Central memory CD8-positive, alpha-beta T cell (primary cell): ENCODE data around the gene U2SURP.

Experiments used
- ATAC-seq: fragments of 150-1000 bp; cut with Tn5 transposase; replicated peaks from 2 replicates; pipeline ENCODE4 v1.10.0; 2022; ENCODE audit warnings: mild to moderate bottlenecking, moderate FRiP score, moderate number of reproducible peaks; ENCODE audit not compliant: poor library complexity, severe bottlenecking; ENCODE audit errors: extremely low read depth
- DNase-seq, 2 donors: peaks; one replicate each; pipeline ENCODE4 v3.0.0; 2021; ENCODE audit warnings: low spot score in 2 of 2
- H3K27ac Mint-ChIP-seq: one replicate; pipeline ENCODE4 v1.8.0; 2022; ENCODE audit warnings: low read depth, mild to moderate bottlenecking, moderate library complexity, mixed read lengths
- H3K27me3 Mint-ChIP-seq: one replicate; pipeline ENCODE4 v1.8.0; 2022; ENCODE audit warnings: mixed read lengths
- H3K36me3 Mint-ChIP-seq: one replicate; pipeline ENCODE4 v1.8.0; 2022; ENCODE audit warnings: mild to moderate bottlenecking, moderate library complexity, mixed read lengths; ENCODE audit not compliant: insufficient read depth
- H3K4me1 Mint-ChIP-seq: one replicate; pipeline ENCODE4 v1.8.0; 2022; ENCODE audit warnings: mixed read lengths
- H3K4me3 Mint-ChIP-seq: one replicate; pipeline ENCODE4 v1.8.0; 2022; ENCODE audit warnings: mild to moderate bottlenecking, moderate library complexity, mixed read lengths
- H3K9me3 Mint-ChIP-seq: one replicate; pipeline ENCODE4 v1.8.0; 2022; ENCODE audit warnings: mixed read lengths

Gene U2SURP

DNA sequence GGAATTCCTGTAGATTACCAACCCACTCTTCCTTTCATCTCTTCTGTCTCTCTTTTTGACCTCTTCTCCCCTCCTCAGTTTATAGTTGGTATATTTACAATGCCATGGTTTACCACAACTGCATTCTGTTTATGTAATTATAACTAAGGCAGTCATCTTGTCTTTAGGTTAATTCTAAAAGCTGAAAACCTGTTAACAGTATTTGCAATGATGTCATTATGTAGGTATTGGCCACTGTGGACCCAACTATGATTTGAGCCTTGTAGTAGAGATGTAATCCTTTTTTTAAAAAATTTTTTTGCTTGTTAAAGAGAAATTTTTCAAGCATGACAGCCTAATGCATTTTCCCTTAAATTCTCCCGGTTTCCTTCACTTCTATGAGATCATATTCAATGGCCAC lies 87.5 kb downstream of the U2SURP start:
- Mint-ChIP-seq H3K4me1 (no peaks in the 10 kb centered on the region), H3K27ac (no peak overlapping the region), H3K36me3 (no peaks in the 10 kb centered on the region), H3K4me3 (no peak overlapping the region), H3K9me3 (no peaks in the 10 kb centered on the region), H3K27me3 (peaks cover 9% of the 10 kb centered on the region)
- no peak for ATAC-seq
- DNase-seq = no peak

- no peak for ATAC-seq
- no peak overlapping the region for H3K4me3 Mint-ChIP-seq
These were observed 88.6 kb downstream of the U2SURP start for GRCh38 chr3:143089965-143090364.

DNA sequence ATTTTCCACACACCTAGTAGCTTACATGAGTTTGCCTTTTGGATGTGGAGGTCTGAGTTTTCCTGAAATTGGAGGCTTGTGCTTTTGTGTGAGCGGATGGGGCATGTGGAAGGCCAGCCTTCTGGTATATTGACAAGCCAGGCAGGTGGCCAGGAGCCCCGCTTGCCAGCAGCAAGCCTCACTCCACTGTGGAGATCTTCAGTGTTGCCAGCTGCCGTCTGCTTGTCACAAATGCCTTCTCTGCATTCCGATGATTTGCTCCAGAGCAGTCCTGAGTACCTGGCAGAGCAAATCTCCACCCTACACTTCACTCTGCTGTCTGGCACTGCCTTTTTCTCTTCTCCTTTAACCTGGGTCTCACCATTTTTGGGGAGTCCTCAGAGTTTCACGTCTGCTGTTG lies 89.1 kb downstream of the U2SURP start:
- Mint-ChIP-seq H3K4me3 (no peak overlapping the region), H3K27me3 (no peaks in the 10 kb centered on the region), H3K9me3 (no peaks in the 10 kb centered on the region), H3K4me1 (no peaks in the 10 kb centered on the region), H3K36me3 (no peaks in the 10 kb centered on the region), H3K27ac (no peak overlapping the region)
- no peak for DNase-seq
- no peak for ATAC-seq

More at GRCh38 chr3:143089965-143090364, 88.6 kb downstream of the U2SURP start:
- DNase-seq = no peak
- H3K4me1 Mint-ChIP-seq = no peaks in the 10 kb centered on the region
- H3K9me3 Mint-ChIP-seq = no peaks in the 10 kb centered on the region
- H3K27me3 Mint-ChIP-seq = peaks cover 2% of the 10 kb centered on the region
- H3K36me3 Mint-ChIP-seq = no peaks in the 10 kb centered on the region
- no peak overlapping the region for H3K27ac Mint-ChIP-seq

DNA sequence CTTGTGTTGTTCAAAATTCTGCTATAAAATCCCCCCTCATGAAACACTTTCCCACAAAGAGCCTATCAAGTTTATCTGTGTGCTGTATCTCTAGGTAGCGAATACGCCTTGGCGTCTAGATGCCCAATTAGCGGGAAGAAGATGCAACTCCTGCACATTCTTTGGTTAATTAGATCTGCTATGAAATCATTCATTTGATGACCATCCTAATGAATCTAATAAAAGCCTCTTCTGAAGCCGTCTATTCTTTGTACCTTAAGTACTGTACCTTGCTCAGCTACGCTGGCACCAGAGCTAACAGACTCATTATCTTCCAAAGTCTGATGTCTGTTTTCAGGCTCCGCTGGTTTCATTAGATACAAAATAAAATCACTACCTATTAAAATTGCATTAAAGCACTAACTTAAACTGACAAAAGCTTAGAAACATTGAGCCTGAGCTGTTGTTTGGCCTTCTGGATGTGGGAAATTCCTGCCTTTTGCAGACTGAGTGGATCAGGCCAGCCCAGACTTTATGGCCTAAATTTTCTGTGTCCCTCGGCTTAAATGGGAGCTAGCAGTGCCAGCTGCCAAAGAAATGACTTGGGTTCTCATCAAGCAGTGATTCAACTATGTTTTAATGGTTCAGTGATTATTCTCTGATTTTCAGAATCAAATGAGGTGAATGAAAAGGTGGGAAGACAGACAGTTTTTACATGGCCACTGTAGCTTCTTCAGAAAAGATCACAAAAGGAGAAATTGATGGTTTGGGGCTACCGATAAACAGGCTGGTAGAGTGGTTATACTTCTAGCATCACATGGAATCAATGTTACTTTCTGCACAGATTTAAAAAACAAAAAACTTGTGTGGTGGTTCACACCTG lies 89.8 kb downstream of the U2SURP start:
- no peaks in the 10 kb centered on the region for H3K27me3 Mint-ChIP-seq
- H3K4me1 Mint-ChIP-seq = no peaks in the 10 kb centered on the region
- H3K36me3 Mint-ChIP-seq = no peaks in the 10 kb centered on the region
- no peak for ATAC-seq
- no peak overlapping the region for H3K27ac Mint-ChIP-seq
- H3K4me3 Mint-ChIP-seq = no peak overlapping the region
- H3K9me3 Mint-ChIP-seq = no peaks in the 10 kb centered on the region
- no peak for DNase-seq

DNA sequence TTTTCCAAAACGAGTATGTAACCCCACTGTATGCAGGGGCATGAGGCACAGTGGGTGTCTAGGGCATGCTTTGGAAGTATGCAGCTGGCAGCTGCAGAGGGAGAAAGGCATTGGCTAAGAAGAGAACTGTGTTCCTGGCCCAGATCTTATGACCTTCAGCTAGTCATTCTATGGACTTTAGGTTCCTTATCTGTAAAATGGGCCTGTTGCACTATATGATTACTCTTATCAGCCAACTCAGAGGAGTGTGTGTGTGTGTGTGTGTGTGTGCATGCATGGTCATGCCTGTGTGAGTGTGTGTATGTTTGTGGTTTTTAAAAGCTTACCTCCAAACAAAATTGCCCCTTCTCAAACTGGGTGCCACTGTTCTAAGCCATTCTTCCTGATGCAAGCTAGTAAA lies 90.8 kb downstream of the U2SURP start:
- DNase-seq (no peak), ATAC-seq (no peak)
- H3K36me3 Mint-ChIP-seq = no peaks in the 10 kb centered on the region
- H3K27me3 Mint-ChIP-seq = no peaks in the 10 kb centered on the region
- no peaks in the 10 kb centered on the region for H3K4me1 Mint-ChIP-seq
- no peak overlapping the region for H3K4me3 Mint-ChIP-seq
- no peaks in the 10 kb centered on the region for H3K9me3 Mint-ChIP-seq
- no peak overlapping the region for H3K27ac Mint-ChIP-seq

GRCh38 chr3:143095813-143096212 lies 94.4 kb downstream of the U2SURP start:
- ATAC-seq (no peak), DNase-seq (no peak)
- no peaks in the 10 kb centered on the region for H3K9me3 Mint-ChIP-seq
- H3K27ac Mint-ChIP-seq = no peak overlapping the region
- peaks cover 20% of the 10 kb centered on the region for H3K27me3 Mint-ChIP-seq
- no peaks in the 10 kb centered on the region for H3K36me3 Mint-ChIP-seq
- H3K4me1 Mint-ChIP-seq = no peaks in the 10 kb centered on the region
- H3K4me3 Mint-ChIP-seq = no peak overlapping the region

- Mint-ChIP-seq H3K36me3 (peaks cover 1% of the 10 kb centered on the region), H3K4me3 (no peak overlapping the region), H3K27me3 (peaks cover 44% of the 10 kb centered on the region), H3K27ac (no peak overlapping the region), H3K9me3 (no peaks in the 10 kb centered on the region), H3K4me1 (no peaks in the 10 kb centered on the region)
- ATAC-seq = no peak
- DNase-seq = no peak
These were observed 96.8 kb downstream of the U2SURP start for GRCh38 chr3:143098032-143098764.

GRCh38 chr3:143099210-143099609 lies 97.8 kb downstream of the U2SURP start:
- ATAC-seq (no peak), DNase-seq (no peak)
- Mint-ChIP-seq H3K4me1 (no peaks in the 10 kb centered on the region), H3K9me3 (no peaks in the 10 kb centered on the region), H3K27me3 (peaks cover 52% of the 10 kb centered on the region), H3K4me3 (no peak overlapping the region), H3K36me3 (peaks cover 1% of the 10 kb centered on the region), H3K27ac (no peak overlapping the region)

GRCh38 chr3:143099690-143100089 lies 98.3 kb downstream of the U2SURP start:
- no peak for ATAC-seq
- DNase-seq = no peak
- H3K27me3 Mint-ChIP-seq = peaks cover 52% of the 10 kb centered on the region

DNA sequence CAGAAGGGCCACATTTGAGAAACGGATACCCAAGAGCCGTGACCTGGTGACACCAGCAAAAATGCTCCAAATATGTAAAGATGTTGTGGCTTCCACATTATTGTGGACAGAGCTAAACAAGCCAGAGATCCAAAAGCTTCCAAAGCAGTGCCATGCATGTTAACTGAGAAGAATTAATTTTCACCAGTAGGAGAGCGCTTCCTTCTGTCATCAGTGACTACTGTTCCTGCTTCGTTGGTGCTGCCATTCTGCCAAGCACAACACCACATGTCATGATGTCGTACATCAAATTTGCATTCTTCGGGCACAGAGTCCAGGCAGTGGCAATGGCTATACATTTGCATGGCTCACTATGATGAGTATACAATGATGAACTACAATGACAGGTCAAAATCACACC lies 99.1 kb downstream of the U2SURP start:
- no peak for DNase-seq
- Mint-ChIP-seq H3K4me1 (no peaks in the 10 kb centered on the region), H3K9me3 (peaks cover 8% of the 10 kb centered on the region), H3K36me3 (peaks cover 1% of the 10 kb centered on the region), H3K4me3 (no peak overlapping the region), H3K27me3 (peaks cover 52% of the 10 kb centered on the region), H3K27ac (no peak overlapping the region)
- no peak for ATAC-seq

More at GRCh38 chr3:143099690-143100089, 98.3 kb downstream of the U2SURP start:
- H3K27ac Mint-ChIP-seq = no peak overlapping the region
- H3K4me3 Mint-ChIP-seq = no peak overlapping the region
- peaks cover 1% of the 10 kb centered on the region for H3K36me3 Mint-ChIP-seq
- H3K4me1 Mint-ChIP-seq = no peaks in the 10 kb centered on the region
- peaks cover 2% of the 10 kb centered on the region for H3K9me3 Mint-ChIP-seq

- H3K9me3 Mint-ChIP-seq = peaks cover 14% of the 10 kb centered on the region
- ATAC-seq (no peak), DNase-seq (no peak)
These were observed 100.5 kb downstream of the U2SURP start for GRCh38 chr3:143101792-143102381.

GRCh38 chr3:143103652-143104051 lies 102.3 kb downstream of the U2SURP start:
- Mint-ChIP-seq H3K27me3 (peaks cover 63% of the 10 kb centered on the region), H3K27ac (no peak overlapping the region), H3K4me1 (no peaks in the 10 kb centered on the region), H3K36me3 (peaks cover 1% of the 10 kb centered on the region), H3K4me3 (no peak overlapping the region), H3K9me3 (peaks cover 14% of the 10 kb centered on the region)
- ATAC-seq (no peak), DNase-seq (no peak)

More at GRCh38 chr3:143101792-143102381, 100.5 kb downstream of the U2SURP start:
- peaks cover 63% of the 10 kb centered on the region for H3K27me3 Mint-ChIP-seq
- no peak overlapping the region for H3K4me3 Mint-ChIP-seq
- H3K36me3 Mint-ChIP-seq = peaks cover 1% of the 10 kb centered on the region
- no peak overlapping the region for H3K27ac Mint-ChIP-seq
- H3K4me1 Mint-ChIP-seq = no peaks in the 10 kb centered on the region
